AG09309 (cell line): ENCODE measurements around the gene UBE2D4.
A peak's percentile ranks its signal among the peaks of the same experiment; 100 is the strongest.
"Not testable (repeated sequence)": the region's sequence is repeated elsewhere in the genome, so short reads cannot be mapped to it uniquely, and the experiment has no call there.

Experiments
- DNase-seq: peaks from one replicate; pipeline ENCODE4 v3.0.0-alpha.2; 2010; ENCODE audit warnings: low read depth
- H3K4me3 ChIP-seq: 2 replicates; pipeline ENCODE4 v1.5.1; 2011; ENCODE audit warnings: mild to moderate bottlenecking, low read depth, low read length, moderate library complexity; ENCODE audit not compliant: control insufficient read depth
- TF ChIP-seq, protein P1 (sequence below): IDR thresholded peaks from 2 replicates; pipeline ENCODE4 v1.5.1; 2011; ENCODE audit warnings: mild to moderate bottlenecking, low read depth, low read length, inconsistent platforms; ENCODE audit not compliant: insufficient read depth, control insufficient read depth; ENCODE audit errors: missing control alignments

The UBE2D4 gene

DNA sequence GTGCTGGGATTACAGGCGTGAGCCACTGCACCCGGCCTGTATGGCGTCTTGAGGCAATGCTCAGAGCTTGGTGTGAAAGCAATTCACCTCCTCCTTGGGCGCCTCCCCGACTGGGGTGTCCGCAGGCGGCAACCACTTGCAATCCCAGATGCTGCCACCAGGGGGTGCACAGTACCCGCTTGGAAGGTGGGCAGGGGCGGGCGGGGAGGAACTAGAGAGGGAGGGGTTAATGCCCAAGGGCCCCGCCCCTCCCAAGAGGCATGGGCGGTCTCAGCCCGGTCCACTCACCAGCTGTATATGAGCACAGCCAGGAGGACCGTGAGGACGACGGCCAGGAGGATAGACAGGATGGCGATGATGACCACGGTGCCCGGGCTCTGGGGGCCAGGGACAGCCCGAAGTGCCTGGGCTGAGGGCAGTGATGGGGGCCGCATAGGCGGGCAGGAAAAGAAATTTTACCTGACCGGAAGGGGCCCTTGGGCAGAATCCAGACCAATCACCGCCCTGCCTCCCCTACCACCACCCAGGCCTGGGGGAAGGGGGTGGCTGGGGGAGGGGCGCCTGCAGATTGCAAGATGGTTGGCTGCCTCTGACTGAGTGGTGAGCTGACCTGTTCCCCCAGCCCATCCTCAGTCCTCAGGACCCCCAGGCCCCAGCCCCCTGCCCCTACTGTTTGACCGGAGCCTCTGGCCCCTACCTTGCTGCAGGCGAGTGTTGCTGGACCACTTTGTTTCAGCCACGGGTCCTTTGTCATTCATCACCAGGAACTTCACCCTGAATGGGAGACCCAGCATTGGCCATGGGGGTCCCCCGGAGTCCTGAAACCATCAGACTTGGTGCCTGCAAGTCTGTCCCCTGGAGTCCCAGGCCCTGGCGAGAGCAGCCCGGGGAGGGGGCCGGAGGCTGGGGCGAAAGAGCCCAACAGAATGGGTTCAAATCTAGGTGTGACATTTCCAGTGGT lies 59.9 kb downstream of the UBE2D4 start:
- TF ChIP-seq, protein P1, sequence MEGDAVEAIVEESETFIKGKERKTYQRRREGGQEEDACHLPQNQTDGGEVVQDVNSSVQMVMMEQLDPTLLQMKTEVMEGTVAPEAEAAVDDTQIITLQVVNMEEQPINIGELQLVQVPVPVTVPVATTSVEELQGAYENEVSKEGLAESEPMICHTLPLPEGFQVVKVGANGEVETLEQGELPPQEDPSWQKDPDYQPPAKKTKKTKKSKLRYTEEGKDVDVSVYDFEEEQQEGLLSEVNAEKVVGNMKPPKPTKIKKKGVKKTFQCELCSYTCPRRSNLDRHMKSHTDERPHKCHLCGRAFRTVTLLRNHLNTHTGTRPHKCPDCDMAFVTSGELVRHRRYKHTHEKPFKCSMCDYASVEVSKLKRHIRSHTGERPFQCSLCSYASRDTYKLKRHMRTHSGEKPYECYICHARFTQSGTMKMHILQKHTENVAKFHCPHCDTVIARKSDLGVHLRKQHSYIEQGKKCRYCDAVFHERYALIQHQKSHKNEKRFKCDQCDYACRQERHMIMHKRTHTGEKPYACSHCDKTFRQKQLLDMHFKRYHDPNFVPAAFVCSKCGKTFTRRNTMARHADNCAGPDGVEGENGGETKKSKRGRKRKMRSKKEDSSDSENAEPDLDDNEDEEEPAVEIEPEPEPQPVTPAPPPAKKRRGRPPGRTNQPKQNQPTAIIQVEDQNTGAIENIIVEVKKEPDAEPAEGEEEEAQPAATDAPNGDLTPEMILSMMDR, result peak; percentile 56
- H3K4me3 ChIP-seq, DNase-seq: not testable (repeated sequence)

DNA sequence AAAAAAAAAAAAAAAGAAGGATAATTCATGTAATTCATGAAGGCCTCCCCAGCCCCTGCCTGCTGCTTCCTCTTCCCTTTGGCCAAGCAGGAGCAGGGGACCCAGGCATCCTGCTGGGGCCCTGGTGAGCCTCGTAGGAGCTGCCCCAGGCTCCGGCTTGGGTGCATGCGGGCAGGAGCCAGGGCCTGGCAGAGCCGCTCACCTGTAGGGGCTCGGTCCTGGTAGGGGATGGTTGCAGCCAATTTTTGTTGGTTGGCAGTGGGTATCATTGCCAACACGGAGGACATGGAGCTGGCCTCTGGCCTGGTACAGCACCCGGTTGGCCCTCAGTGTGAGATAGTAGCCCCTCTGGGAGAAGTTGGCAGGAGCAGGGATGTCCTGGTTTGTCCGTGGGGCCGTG lies 61.2 kb downstream of the UBE2D4 start:
- DNase-seq, H3K4me3 ChIP-seq: not testable (repeated sequence)

DNA sequence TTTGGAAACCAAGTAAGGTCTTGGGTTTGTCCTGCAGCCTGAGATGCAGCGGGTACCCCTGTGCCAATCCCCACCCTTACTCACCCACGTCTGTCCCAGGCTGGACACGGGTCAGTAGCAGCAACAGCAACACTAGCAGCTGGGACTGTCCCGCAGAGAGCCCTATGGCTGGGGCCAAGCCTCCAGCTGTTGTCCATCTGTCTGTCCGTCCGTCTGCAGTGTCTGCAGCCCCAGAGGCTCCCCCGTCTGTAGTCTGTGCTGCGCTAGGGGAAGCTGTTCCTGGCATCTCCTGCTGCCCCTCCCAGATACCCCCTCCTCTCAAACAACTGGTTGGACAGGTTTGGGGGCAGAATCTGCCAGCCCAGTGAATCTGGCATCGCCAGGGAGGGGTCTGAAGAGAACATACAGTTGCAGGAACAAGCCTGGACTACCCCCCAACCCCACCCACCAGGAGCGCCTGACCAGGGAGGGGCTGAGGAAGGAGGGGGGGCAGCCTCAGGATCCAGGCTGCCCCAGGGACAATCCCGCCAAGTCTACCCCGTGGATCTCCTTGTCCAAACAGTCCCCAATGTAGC lies 63.9 kb downstream of the UBE2D4 start:
- H3K4me3 ChIP-seq, DNase-seq: not testable (repeated sequence)

DNA sequence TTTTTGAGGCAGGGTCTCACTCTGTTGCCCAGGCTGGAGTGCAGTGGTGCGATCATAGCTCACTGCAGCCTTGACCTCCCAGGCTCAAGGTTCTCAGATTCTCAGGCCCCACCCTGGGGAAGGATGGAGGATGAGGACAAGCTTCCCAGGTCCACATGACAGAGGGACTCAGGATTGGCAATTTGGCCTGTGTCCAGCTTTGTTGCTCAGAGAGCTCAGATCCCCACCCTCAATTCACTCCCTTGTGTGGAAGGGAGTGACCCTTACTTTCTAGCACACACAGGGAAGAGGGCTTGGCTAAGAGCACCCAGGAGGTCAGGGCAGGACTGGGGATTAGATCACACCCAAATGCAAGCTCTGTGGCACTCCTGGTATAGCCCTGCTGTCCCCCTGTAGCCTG lies 64.6 kb downstream of the UBE2D4 start:
- H3K4me3 ChIP-seq, result not testable (repeated sequence)

DNA sequence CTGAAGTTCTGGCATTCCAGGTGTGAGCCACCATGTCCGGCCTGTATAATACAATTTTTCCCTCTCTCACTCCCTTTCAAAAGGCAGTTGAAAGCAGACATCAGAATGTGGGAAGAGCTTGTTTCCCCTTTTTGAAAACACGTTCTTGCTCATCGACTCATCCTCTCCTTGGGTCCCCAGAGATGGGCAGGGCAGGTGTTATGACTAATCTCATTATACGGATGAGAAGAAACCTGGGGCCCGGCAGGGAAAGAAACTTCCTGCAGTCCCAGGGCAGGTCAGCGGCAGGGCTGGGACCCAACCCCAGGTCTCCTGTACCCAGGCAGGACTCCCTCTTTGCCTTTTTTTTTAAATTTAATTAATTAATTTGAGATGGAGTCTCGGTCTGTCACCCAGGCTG lies 66.7 kb downstream of the UBE2D4 start:
- H3K4me3 ChIP-seq, DNase-seq: not testable (repeated sequence)

More for the DNA sequence above, 64.6 kb downstream of the UBE2D4 start:
- DNase-seq, result not testable (repeated sequence)

DNA sequence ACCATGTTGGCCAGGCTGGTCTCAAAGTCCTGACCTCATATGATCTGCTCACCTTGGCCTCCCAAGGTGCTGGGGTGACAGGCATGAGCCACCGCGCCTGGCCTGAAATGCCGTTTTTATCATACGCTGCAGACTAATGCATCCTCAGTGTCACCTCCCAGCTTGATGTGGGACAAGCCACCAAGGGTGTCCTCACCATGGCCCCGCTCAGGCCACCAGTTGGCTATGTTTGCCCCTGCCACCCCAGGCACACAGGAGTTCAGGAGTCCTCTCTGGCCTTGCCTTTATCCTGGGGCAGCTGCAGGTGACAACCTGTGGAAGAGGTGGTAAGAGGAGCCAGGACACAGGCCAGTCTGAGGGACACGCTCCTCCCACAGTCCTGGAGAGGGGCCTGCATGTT lies 68.4 kb downstream of the UBE2D4 start:
- not testable (repeated sequence) for H3K4me3 ChIP-seq, DNase-seq

DNA sequence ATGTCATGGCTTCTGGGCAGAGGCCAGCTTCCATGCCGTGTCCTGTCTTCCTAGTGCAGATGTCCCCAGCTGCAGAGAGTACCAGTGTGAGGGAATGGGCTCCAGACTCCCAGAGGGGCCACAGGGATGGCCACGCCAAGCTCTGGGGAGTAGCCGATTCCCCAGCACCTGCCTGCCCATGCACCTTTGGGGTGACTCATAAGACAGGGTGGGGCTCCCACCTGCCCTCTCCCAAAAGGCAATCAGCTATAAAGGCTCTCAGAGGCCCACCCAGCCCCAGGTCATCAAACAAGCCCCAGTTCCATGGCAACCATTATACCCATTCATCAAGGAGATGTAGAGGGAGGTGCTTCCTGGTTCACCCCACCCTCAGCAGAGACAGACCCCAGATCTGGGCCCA lies 71.3 kb downstream of the UBE2D4 start, which contains the start of gene SPDYE1:
TSS of gene SPDYE1 (plus strand) at position 366 of the 400 bp plus-strand sequence. CDS start 2,053 bp downstream, outside the sequence.
- H3K4me3 ChIP-seq, DNase-seq: not testable (repeated sequence)
